ENCODE measurements around the gene DAPK1. TPM values are rescaled to one million over a fixed set of nuclear protein-coding genes. Genes with fewer than 3 reads are reported as not detected.

DAPK1 gene
- total RNA-seq, 1 donor from 2014 or later, result 29.5 TPM

- Mint-ChIP-seq H3K4me1 (peaks cover 5% of the 10 kb centered on the region), H3K4me3 (no peak overlapping the region), H3K27me3 (ENCODE audit: insufficient read depth, low read depth) (peaks cover 4% of the 10 kb centered on the region), H3K9me3 (peaks cover 4% of the 10 kb centered on the region), H3K36me3 (peaks cover 36% of the 10 kb centered on the region), H3K27ac (no peak overlapping the region)
- Histone ChIP-seq H3K9me3 (ENCODE audit: low read depth) (no peaks in the 10 kb centered on the region), H3K36me3 (no peaks in the 10 kb centered on the region), H2AFZ (replicated peaks) (no peak overlapping the region), H3K27me3 (no peaks in the 10 kb centered on the region), H3K79me2 (ENCODE audit: low read depth) (no peaks in the 10 kb centered on the region), H3K4me1 (no peaks in the 10 kb centered on the region), H3K4me3 (no peak overlapping the region), H4K20me1 (ENCODE audit: low read depth) (no peaks in the 10 kb centered on the region), H3K27ac (no peak overlapping the region), H3K4me2 (no peak overlapping the region), H3K9ac (no peak overlapping the region), H3F3A (ENCODE audit: low read depth) (no peaks in the 10 kb centered on the region)
- TF ChIP-seq, protein P1, sequence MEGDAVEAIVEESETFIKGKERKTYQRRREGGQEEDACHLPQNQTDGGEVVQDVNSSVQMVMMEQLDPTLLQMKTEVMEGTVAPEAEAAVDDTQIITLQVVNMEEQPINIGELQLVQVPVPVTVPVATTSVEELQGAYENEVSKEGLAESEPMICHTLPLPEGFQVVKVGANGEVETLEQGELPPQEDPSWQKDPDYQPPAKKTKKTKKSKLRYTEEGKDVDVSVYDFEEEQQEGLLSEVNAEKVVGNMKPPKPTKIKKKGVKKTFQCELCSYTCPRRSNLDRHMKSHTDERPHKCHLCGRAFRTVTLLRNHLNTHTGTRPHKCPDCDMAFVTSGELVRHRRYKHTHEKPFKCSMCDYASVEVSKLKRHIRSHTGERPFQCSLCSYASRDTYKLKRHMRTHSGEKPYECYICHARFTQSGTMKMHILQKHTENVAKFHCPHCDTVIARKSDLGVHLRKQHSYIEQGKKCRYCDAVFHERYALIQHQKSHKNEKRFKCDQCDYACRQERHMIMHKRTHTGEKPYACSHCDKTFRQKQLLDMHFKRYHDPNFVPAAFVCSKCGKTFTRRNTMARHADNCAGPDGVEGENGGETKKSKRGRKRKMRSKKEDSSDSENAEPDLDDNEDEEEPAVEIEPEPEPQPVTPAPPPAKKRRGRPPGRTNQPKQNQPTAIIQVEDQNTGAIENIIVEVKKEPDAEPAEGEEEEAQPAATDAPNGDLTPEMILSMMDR (IDR thresholded peaks at IDR 0.05), result peak; percentile 79
- TF ChIP-seq EZH2phosphoT487 (IDR thresholded peaks at IDR 0.05), result no peak
- TF ChIP-seq EZH2 (IDR thresholded peaks at IDR 0.05), result no peak
- DNase-seq (ENCODE audit: low spot score), result peak; percentile 61
Measured at GRCh38 chr9:87684627-87685219, 187.1 kb downstream of the DAPK1 start.

DNA sequence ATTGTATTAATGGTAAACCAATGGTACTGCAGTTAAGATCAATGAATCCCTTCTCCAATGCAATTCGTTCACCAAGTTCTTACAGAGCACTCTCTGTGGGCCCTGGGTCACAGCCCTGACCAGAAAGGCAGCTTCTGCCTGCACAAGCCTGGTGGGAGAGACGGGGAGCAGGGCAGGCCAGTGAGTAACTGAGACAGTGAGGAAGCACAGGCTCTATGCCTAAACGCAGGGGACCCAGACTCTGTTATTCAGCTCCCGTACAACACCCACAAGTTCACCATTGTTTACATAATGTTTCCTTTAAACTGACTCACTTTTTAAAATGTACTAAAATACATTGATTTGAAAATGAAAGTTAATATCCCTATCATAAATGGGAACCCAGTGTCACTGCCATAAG lies 187.8 kb downstream of the DAPK1 start:
- Mint-ChIP-seq H3K36me3 (peaks cover 41% of the 10 kb centered on the region), H3K27ac (no peak overlapping the region), H3K4me3 (no peak overlapping the region), H3K9me3 (peaks cover 8% of the 10 kb centered on the region), H3K4me1 (peaks cover 5% of the 10 kb centered on the region), H3K27me3 (ENCODE audit: insufficient read depth, low read depth) (peaks cover 4% of the 10 kb centered on the region)
- H3K27ac ChIP-seq, result no peak overlapping the region
- H3K4me1 ChIP-seq, result no peaks in the 10 kb centered on the region
- no peak for DNase-seq (ENCODE audit: low spot score)
- H3K4me3 ChIP-seq, result no peak overlapping the region
- H4K20me1 ChIP-seq (ENCODE audit: low read depth), result no peaks in the 10 kb centered on the region
- H3F3A ChIP-seq (ENCODE audit: low read depth), result no peaks in the 10 kb centered on the region
- no peak overlapping the region for H2AFZ ChIP-seq (replicated peaks)
- H3K9me3 ChIP-seq (ENCODE audit: low read depth), result no peaks in the 10 kb centered on the region
- no peaks in the 10 kb centered on the region for H3K27me3 ChIP-seq
- no peaks in the 10 kb centered on the region for H3K36me3 ChIP-seq
- H3K79me2 ChIP-seq (ENCODE audit: low read depth), result no peaks in the 10 kb centered on the region
- no peak overlapping the region for H3K4me2 ChIP-seq
- TF ChIP-seq EZH2phosphoT487 (IDR thresholded peaks at IDR 0.05) (no peak), EZH2 (IDR thresholded peaks at IDR 0.05) (no peak)
- TF ChIP-seq, protein P1 (IDR thresholded peaks at IDR 0.05), result no peak
- no peak overlapping the region for H3K9ac ChIP-seq

GRCh38 chr9:87685871-87686519 lies 188.3 kb downstream of the DAPK1 start:
- H3K79me2 ChIP-seq (ENCODE audit: low read depth), result no peaks in the 10 kb centered on the region
- DNase-seq (ENCODE audit: low spot score), result no peak
- no peaks in the 10 kb centered on the region for H4K20me1 ChIP-seq (ENCODE audit: low read depth)
- no peak overlapping the region for H3K27ac ChIP-seq
- peaks cover 5% of the 10 kb centered on the region for H3K4me1 Mint-ChIP-seq
- no peaks in the 10 kb centered on the region for H3F3A ChIP-seq (ENCODE audit: low read depth)
- peaks cover 47% of the 10 kb centered on the region for H3K36me3 Mint-ChIP-seq
- no peak overlapping the region for H3K4me3 Mint-ChIP-seq
- no peak overlapping the region for H3K27ac Mint-ChIP-seq
- H3K4me1 ChIP-seq, result no peaks in the 10 kb centered on the region
- no peaks in the 10 kb centered on the region for H3K27me3 ChIP-seq
- no peak overlapping the region for H3K9ac ChIP-seq
- no peak overlapping the region for H3K4me3 ChIP-seq
- H2AFZ ChIP-seq (replicated peaks), result no peak overlapping the region
- H3K9me3 ChIP-seq (ENCODE audit: low read depth), result no peaks in the 10 kb centered on the region
- no peaks in the 10 kb centered on the region for H3K36me3 ChIP-seq
- H3K27me3 Mint-ChIP-seq (ENCODE audit: insufficient read depth, low read depth), result peaks cover 4% of the 10 kb centered on the region
- TF ChIP-seq EZH2 (IDR thresholded peaks at IDR 0.05) (no peak), EZH2phosphoT487 (IDR thresholded peaks at IDR 0.05) (no peak)
- TF ChIP-seq, protein P1 (IDR thresholded peaks at IDR 0.05), result no peak
- peaks cover 11% of the 10 kb centered on the region for H3K9me3 Mint-ChIP-seq
- no peak overlapping the region for H3K4me2 ChIP-seq

Measured in neural progenitor cell (in vitro differentiated cells).